MCF 10A (cell line): ENCODE data around the gene SEMA5A. TPM values are rescaled to one million over a fixed set of nuclear protein-coding genes. Genes with fewer than 3 reads are reported as not detected.

Source experiments
- BruUV-seq: library from RNA; stranded (reverse); fragments of 400-500 nt; replicated peaks from 2 replicates; lab custom pipeline; 2021; lab: Mats Ljungman, UMichigan
- CTCF ChIA-PET: fragments of 300-600 bp; sonication (Branson Sonifier 250); formaldehyde crosslinking; extraction: SDS; loops from one replicate; lab custom pipeline; 2021; ENCODE audit warnings: antibody characterized with exemption, inconsistent platforms; lab: Yijun Ruan, JAX
- POLR2A ChIA-PET: fragments of 300-600, 350-650 bp; sonication (Branson Sonifier 250); formaldehyde crosslinking; extraction: SDS; loops from one replicate; lab custom pipeline; 2020; ENCODE audit warnings: antibody characterized with exemption, inconsistent platforms; lab: Yijun Ruan, JAX
- DNase-seq: peaks from one replicate; pipeline ENCODE4 v3.0.0-alpha.2; 2018; ENCODE audit not compliant: unreplicated experiment
- H3K27ac Mint-ChIP-seq: one replicate; pipeline ENCODE4 v1.8.0; 2022; ENCODE audit warnings: mild to moderate bottlenecking, low read depth, mixed read lengths; ENCODE audit not compliant: unreplicated experiment
- H3K27me3 Mint-ChIP-seq: one replicate; pipeline ENCODE4 v1.8.0; 2022; ENCODE audit warnings: mixed read lengths; ENCODE audit not compliant: insufficient read depth, unreplicated experiment
- H3K36me3 Mint-ChIP-seq: one replicate; pipeline ENCODE4 v1.8.0; 2022; ENCODE audit warnings: mild to moderate bottlenecking, moderate library complexity, mixed read lengths; ENCODE audit not compliant: insufficient read depth, unreplicated experiment
- H3K4me1 Mint-ChIP-seq: one replicate; pipeline ENCODE4 v1.8.0; 2022; ENCODE audit warnings: mixed read lengths; ENCODE audit not compliant: insufficient read depth, unreplicated experiment
- H3K4me3 Mint-ChIP-seq: one replicate; pipeline ENCODE4 v1.8.0; 2022; ENCODE audit warnings: mild to moderate bottlenecking, moderate library complexity, mixed read lengths; ENCODE audit not compliant: unreplicated experiment
- H3K9me3 Mint-ChIP-seq: one replicate; pipeline ENCODE4 v1.8.0; 2022; ENCODE audit warnings: mixed read lengths; ENCODE audit not compliant: unreplicated experiment
- CTCF ChIP-seq: fragments of 200-600 bp; IDR thresholded peaks from one replicate; pipeline ENCODE4 v1.8.0; 2022; ENCODE audit warnings: antibody characterized with exemption, mild to moderate bottlenecking; ENCODE audit not compliant: unreplicated experiment
- intact Hi-C: fragments of 100-400 bp; cut with micrococcal nuclease; formaldehyde crosslinking; loops from 2 replicates; pipeline ENCODE4 v1.14.1; 2022
- total RNA-seq: library from RNA; stranded (reverse); gene quantifications from 2 replicates; pipeline ENCODE4 v1.2.3, GENCODE V29; 2022

Gene SEMA5A
- total RNA-seq, 1 experiment from 2014 or later, result 1.2 TPM

- Mint-ChIP-seq H3K4me1 (peaks cover 7% of the 10 kb centered on the region), H3K4me3 (no peak overlapping the region), H3K27me3 (no peaks in the 10 kb centered on the region), H3K9me3 (no peaks in the 10 kb centered on the region), H3K36me3 (no peaks in the 10 kb centered on the region), H3K27ac (no peak overlapping the region)
- intact Hi-C loops, result no loop called here
- no peak for TF ChIP-seq CTCF
- DNase-seq, result no peak
- BruUV-seq, result no TSS peak
- CTCF ChIA-PET, result interaction anchor here (0.7 to 1.6 kb wide), 2 partner anchors 10 to 16 kb away, joined by 3 to 5 read pairs; no protein-coding TSS in a partner anchor
- POLR2A ChIA-PET, result interaction anchor here (0.9 kb wide), 1 partner anchor 11 kb away, joined by 3 read pairs; no protein-coding TSS in a partner anchor
These were observed 213.8 kb downstream of the SEMA5A start for GRCh38 chr5:9332026-9332425.

GRCh38 chr5:9331372-9331771, 214.5 kb downstream of the SEMA5A start:
- Mint-ChIP-seq H3K27ac (no peak overlapping the region), H3K27me3 (no peaks in the 10 kb centered on the region), H3K36me3 (no peaks in the 10 kb centered on the region), H3K9me3 (no peaks in the 10 kb centered on the region), H3K4me1 (peaks cover 7% of the 10 kb centered on the region), H3K4me3 (no peak overlapping the region)
- no TSS peak for BruUV-seq
- ChIA-PET POLR2A (interaction anchor here (0.9 kb wide), 1 partner anchor 12 kb away, joined by 3 read pairs; no protein-coding TSS in a partner anchor), CTCF (interaction anchor here (0.7 to 1.6 kb wide), 2 partner anchors 11 to 16 kb away, joined by 3 to 5 read pairs; no protein-coding TSS in a partner anchor)
- no peak for TF ChIP-seq CTCF
- DNase-seq, result no peak
- intact Hi-C loops, result no loop called here

- Mint-ChIP-seq H3K4me1 (peaks cover 7% of the 10 kb centered on the region), H3K36me3 (no peaks in the 10 kb centered on the region), H3K27ac (no peak overlapping the region), H3K4me3 (no peak overlapping the region), H3K27me3 (no peaks in the 10 kb centered on the region), H3K9me3 (no peaks in the 10 kb centered on the region)
- POLR2A ChIA-PET, result no interaction called here
- no peak for TF ChIP-seq CTCF
- BruUV-seq, result no TSS peak
- intact Hi-C loops, result no loop called here
- CTCF ChIA-PET, result interaction anchor here (0.6 kb wide), 2 partner anchors 34 to 816 kb away, joined by 3 read pairs; no protein-coding TSS in a partner anchor
- peak; percentile 46 for DNase-seq
These were observed 216.8 kb downstream of the SEMA5A start for GRCh38 chr5:9329125-9329524.

- H3K4me3 Mint-ChIP-seq, result no peak overlapping the region
- H3K27ac Mint-ChIP-seq, result no peak overlapping the region
- peaks cover 7% of the 10 kb centered on the region for H3K4me1 Mint-ChIP-seq
- no peaks in the 10 kb centered on the region for H3K36me3 Mint-ChIP-seq
- intact Hi-C loops, result no loop called here
- H3K9me3 Mint-ChIP-seq, result no peaks in the 10 kb centered on the region
- POLR2A ChIA-PET, result no interaction called here
- no TSS peak for BruUV-seq
- TF ChIP-seq CTCF, result no peak
- CTCF ChIA-PET, result no interaction called here
- DNase-seq, result no peak
- no peaks in the 10 kb centered on the region for H3K27me3 Mint-ChIP-seq
These were observed 220.3 kb downstream of the SEMA5A start for GRCh38 chr5:9325549-9325948.
